LNCAP (cell line): ENCODE measurements around the gene RPL7A.

ENCODE experiments used
- TF ChIP-seq, protein P1 (sequence below): fragments of 450-650 bp; IDR thresholded peaks from 2 replicates; pipeline ENCODE4 v1.5.1; 2017; ENCODE audit warnings: mild to moderate bottlenecking

The RPL7A gene

GRCh38 chr9:133323211-133323610 lies 24.8 kb upstream of the RPL7A start:
- TF ChIP-seq, protein P1, sequence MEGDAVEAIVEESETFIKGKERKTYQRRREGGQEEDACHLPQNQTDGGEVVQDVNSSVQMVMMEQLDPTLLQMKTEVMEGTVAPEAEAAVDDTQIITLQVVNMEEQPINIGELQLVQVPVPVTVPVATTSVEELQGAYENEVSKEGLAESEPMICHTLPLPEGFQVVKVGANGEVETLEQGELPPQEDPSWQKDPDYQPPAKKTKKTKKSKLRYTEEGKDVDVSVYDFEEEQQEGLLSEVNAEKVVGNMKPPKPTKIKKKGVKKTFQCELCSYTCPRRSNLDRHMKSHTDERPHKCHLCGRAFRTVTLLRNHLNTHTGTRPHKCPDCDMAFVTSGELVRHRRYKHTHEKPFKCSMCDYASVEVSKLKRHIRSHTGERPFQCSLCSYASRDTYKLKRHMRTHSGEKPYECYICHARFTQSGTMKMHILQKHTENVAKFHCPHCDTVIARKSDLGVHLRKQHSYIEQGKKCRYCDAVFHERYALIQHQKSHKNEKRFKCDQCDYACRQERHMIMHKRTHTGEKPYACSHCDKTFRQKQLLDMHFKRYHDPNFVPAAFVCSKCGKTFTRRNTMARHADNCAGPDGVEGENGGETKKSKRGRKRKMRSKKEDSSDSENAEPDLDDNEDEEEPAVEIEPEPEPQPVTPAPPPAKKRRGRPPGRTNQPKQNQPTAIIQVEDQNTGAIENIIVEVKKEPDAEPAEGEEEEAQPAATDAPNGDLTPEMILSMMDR: no peak

- TF ChIP-seq, protein P1: no peak
Measured at GRCh38 chr9:133323991-133324703, 23.9 kb upstream of the RPL7A start.

- TF ChIP-seq, protein P1: no peak
Measured at GRCh38 chr9:133327834-133328484, 20.1 kb upstream of the RPL7A start.

GRCh38 chr9:133329306-133330156 lies 18.5 kb upstream of the RPL7A start:
- TF ChIP-seq, protein P1: peak; percentile 79

DNA sequence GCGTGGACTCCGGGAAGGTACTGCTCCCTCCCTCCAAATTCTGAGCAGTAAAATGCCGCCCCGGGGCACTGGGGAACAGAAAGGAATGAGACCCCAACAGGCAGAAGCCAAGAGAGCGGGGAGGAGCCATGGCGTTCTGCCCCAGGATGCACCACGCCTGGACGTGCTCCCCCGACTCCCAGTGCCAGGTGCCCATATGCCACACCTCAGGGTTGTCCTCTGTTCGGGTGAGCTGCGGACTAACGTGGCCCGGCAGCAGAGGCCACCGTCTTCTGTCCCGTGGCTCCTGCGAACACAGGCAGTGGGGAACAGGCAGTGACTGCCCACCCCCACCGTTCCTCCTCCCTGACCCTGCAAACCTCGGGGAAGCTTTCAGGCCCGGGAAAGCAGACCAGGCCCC lies 16.8 kb upstream of the RPL7A start:
- TF ChIP-seq, protein P1: no peak

GRCh38 chr9:133331641-133332380 lies 16.2 kb upstream of the RPL7A start:
- TF ChIP-seq, protein P1: no peak

- TF ChIP-seq, protein P1: no peak
Measured at GRCh38 chr9:133332381-133332730, 15.7 kb upstream of the RPL7A start.
